HepG2 (cell line): ENCODE data around the gene TMEM132E. TPM values are rescaled to one million over a fixed set of nuclear protein-coding genes. Genes with fewer than 3 reads are reported as not detected.

ENCODE experiments used
- ATAC-seq: fragments of 200-7000 bp; cut with Tn5 transposase; 3 replicates; pipeline ENCODE4 v1.9.1; 2020; ENCODE audit warnings: mild to moderate bottlenecking, moderate library complexity
- BruUV-seq: library from RNA; stranded (reverse); fragments of 400-500 nt; replicated peaks from 2 replicates; lab custom pipeline; 2021; lab: Mats Ljungman, UMichigan
- CTCF ChIA-PET: fragments of 300-600 bp; formaldehyde crosslinking; extraction: SDS; loops from one replicate; lab custom pipeline; 2021; ENCODE audit warnings: low total read pairs, inconsistent platforms, low intra/inter-chr PET ratio; lab: Yijun Ruan, JAX
- POLR2A ChIA-PET: fragments of 350-600 bp; sonication (Branson Sonifier 250); formaldehyde crosslinking; loops from one replicate; lab custom pipeline; 2020; ENCODE audit warnings: antibody characterized with exemption, inconsistent platforms; lab: Yijun Ruan, JAX
- DNase-seq: peaks from one replicate; pipeline ENCODE4 v3.0.0-alpha.2; 2015; ENCODE audit warnings: low spot score
- FAIRE-seq: peaks from 3 replicates; lab custom pipeline; 2011; peaks lifted over from hg19 to GRCh38; lab: Jason Lieb, UNC
- H2AFZ ChIP-seq: one replicate; pipeline ENCODE4 v1.6.1; 2011; ENCODE audit warnings: low read length, inconsistent platforms
- H3K27ac ChIP-seq: fragments of 300-600 bp; 3 replicates; pipeline ENCODE4 v1.8.0; 2011; ENCODE audit warnings: mixed run types, mild to moderate bottlenecking, mixed read lengths, low read length, inconsistent platforms; ENCODE audit not compliant: insufficient read depth; ENCODE audit errors: extremely low read length
- H3K27me3 ChIP-seq, 2 experiments: fragments of 200-600 bp in 1 of 2; 2 replicates in 1 of 2; 3 replicates in 1 of 2; pipeline versions ENCODE4 v1.6.0 to v1.8.0; 2011; ENCODE audit warnings: low read length in 2 of 2, mild to moderate bottlenecking in 2 of 2, moderate library complexity in 2 of 2, inconsistent platforms in 1 of 2; ENCODE audit not compliant: insufficient read depth in 2 of 2, control insufficient read depth in 1 of 2
- H3K36me3 ChIP-seq, 2 experiments: fragments of 200-600 bp in 1 of 2; replicated peaks in 1 of 2; 2 replicates in 1 of 2; 3 replicates in 1 of 2; pipeline versions ENCODE4 v1.5.1 to v1.8.0; 2011; ENCODE audit warnings: low read length in 2 of 2, inconsistent platforms in 1 of 2; ENCODE audit not compliant: insufficient read depth in 2 of 2, control insufficient read depth in 1 of 2
- H3K4me1 ChIP-seq: 2 replicates; pipeline ENCODE4 v1.5.1; 2012; ENCODE audit warnings: low read length, inconsistent platforms; ENCODE audit not compliant: insufficient read depth
- H3K4me2 ChIP-seq: 2 replicates; pipeline ENCODE4 v1.6.0; 2011; ENCODE audit warnings: low read depth, low read length, inconsistent platforms
- H3K4me3 ChIP-seq, 3 experiments: fragments of 200-600 bp in 1 of 3; sonication (generic), shearing (Covaris generic) in 1 of 3; replicated peaks in 1 of 3; 2 replicates each; pipeline ENCODE4 v1.5.1; 2011 to 2016; ENCODE audit warnings: low read length in 3 of 3, inconsistent platforms in 2 of 3, low read depth in 2 of 3, mild to moderate bottlenecking in 2 of 3, control low read depth in 1 of 3, mixed read lengths in 1 of 3; ENCODE audit not compliant: insufficient read depth in 1 of 3
- H3K79me2 ChIP-seq: one replicate; pipeline ENCODE4 v1.6.1; 2011; ENCODE audit warnings: low read length, inconsistent platforms; ENCODE audit not compliant: insufficient read depth
- H3K9ac ChIP-seq: 2 replicates; pipeline ENCODE4 v1.6.0; 2011; ENCODE audit warnings: mild to moderate bottlenecking, low read depth, low read length, inconsistent platforms; ENCODE audit not compliant: insufficient read depth
- H3K9me3 ChIP-seq: 2 replicates; pipeline ENCODE4 v1.5.1; 2012; ENCODE audit warnings: mild to moderate bottlenecking, low read length
- H4K20me1 ChIP-seq: 2 replicates; pipeline ENCODE4 v1.6.0; 2011; ENCODE audit warnings: inconsistent platforms, mild to moderate bottlenecking, low read length, moderate library complexity; ENCODE audit not compliant: insufficient read depth
- CEBPB ChIP-seq: IDR thresholded peaks from 2 replicates; pipeline ENCODE4 v1.6.1; 2011; ENCODE audit warnings: low read depth, low read length, improper control_type of control experiment, borderline replicate concordance
- CEBPG ChIP-seq: IDR thresholded peaks from 2 replicates; pipeline ENCODE4 v1.6.1; 2016
- FOSL2 ChIP-seq: sonication (generic); formaldehyde crosslinking; IDR thresholded peaks from 2 replicates; pipeline ENCODE4 v1.4.0; 2020; ENCODE audit warnings: missing genetic modification reagents
- GABPA ChIP-seq, 2 experiments: IDR thresholded peaks; 2 replicates each; pipeline ENCODE4 v1.6.1; 2011 to 2016; ENCODE audit warnings: low read depth in 2 of 2, low read length in 1 of 2, missing biosample characterization in 1 of 2, missing genetic modification characterization in 1 of 2
- KDM3A ChIP-seq: IDR thresholded peaks from 2 replicates; pipeline ENCODE4 v1.6.1; 2018; ENCODE audit warnings: low read depth, missing compliant biosample characterization
- NONO ChIP-seq, 2 experiments: fragments of 450-650 bp in 1 of 2; sonication (generic) in 1 of 2; formaldehyde crosslinking in 1 of 2; IDR thresholded peaks in 1 of 2; conservative IDR thresholded peaks in 1 of 2; 2 replicates each; pipeline versions ENCODE4 v1.6.1 to v1.8.0; 2017 to 2022; ENCODE audit warnings: mild to moderate bottlenecking in 1 of 2, missing genetic modification reagents in 1 of 2, moderate library complexity in 1 of 2
- ZBTB42 ChIP-seq: sonication (generic); formaldehyde crosslinking; IDR thresholded peaks from 2 replicates; pipeline ENCODE4 v1.5.0; 2020; ENCODE audit warnings: mild to moderate bottlenecking, missing genetic modification reagents
- ZNF207 ChIP-seq: fragments of 450-650 bp; IDR thresholded peaks from 2 replicates; pipeline ENCODE4 v1.6.1; 2016; ENCODE audit warnings: antibody characterized with exemption, borderline replicate concordance
- ZNF326 ChIP-seq: sonication (generic); formaldehyde crosslinking; IDR thresholded peaks from 2 replicates; pipeline ENCODE4 v1.4.0; 2020; ENCODE audit warnings: missing genetic modification reagents, borderline replicate concordance
- ZNF557 ChIP-seq: sonication (generic); formaldehyde crosslinking; IDR thresholded peaks from 2 replicates; pipeline ENCODE4 v1.4.0; 2020; ENCODE audit warnings: missing genetic modification reagents
- WGBS: methylation state at CpG from one replicate; pipeline ENCODE4 v1.1.6; 2017; ENCODE audit warnings: low lambda C conversion rate; 5-methylcytosine and 5-hydroxymethylcytosine counted together
- in situ Hi-C: cut with HindIII; loops from 2 replicates; pipeline ENCODE4 v1.10.0; 2017; ENCODE audit warnings: low pct_unique_long_range_greater_than_20kb; ENCODE audit not compliant: extremely low pct_ligation_motif_present
- intact Hi-C: fragments of 100-400 bp; cut with micrococcal nuclease; formaldehyde crosslinking; loops from one replicate; pipeline ENCODE4 v1.10.0; 2022; ENCODE audit not compliant: unreplicated experiment
- polyA plus RNA-seq, 8 experiments: library from polyadenylated mRNA; depleted of rRNA in 3 of 8; stranded (reverse) in 7 of 8; unstranded in 1 of 8; fragments of >200 nt; fragmentation: Illumina TruSeq in 4 of 8; extraction: Trizol in 4 of 8; gene quantifications; 2 replicates each; pipeline versions ENCODE4 v1.2.1 to v1.2.3, GENCODE V29; 2011 to 2016; ENCODE audit warnings: low read depth in 4 of 8, missing spikeins in 1 of 8, mixed read lengths in 1 of 8; ENCODE audit not compliant: insufficient read depth in 1 of 8
- total RNA-seq, 5 experiments: library from RNA; depleted of rRNA; stranded (reverse); fragments of >200 nt; fragmentation: Illumina TruSeq; extraction: Trizol; gene quantifications; 2 replicates each; pipeline ENCODE4 v1.2.3, GENCODE V29; 2016; ENCODE audit warnings: low read depth in 1 of 5
- TF ChIP-seq, protein P1 (sequence below), 2 experiments: fragments of 450-650 bp in 1 of 2; sonication (generic) in 1 of 2; formaldehyde crosslinking; IDR thresholded peaks; 2 replicates each; pipeline versions ENCODE4 v1.5.0 to v1.8.0; 2020 to 2022; ENCODE audit warnings: mild to moderate bottlenecking in 1 of 2, missing genetic modification reagents in 1 of 2
- TF ChIP-seq, protein P2 (sequence below): sonication (generic); formaldehyde crosslinking; IDR thresholded peaks from 2 replicates; pipeline ENCODE4 v1.5.1; 2020; ENCODE audit warnings: mild to moderate bottlenecking, missing genetic modification reagents, borderline replicate concordance
- TF ChIP-seq, protein P3 (sequence below): sonication (generic); formaldehyde crosslinking; IDR thresholded peaks from 2 replicates; pipeline ENCODE4 v1.5.1; 2020; ENCODE audit warnings: missing genetic modification reagents, mild to moderate bottlenecking, borderline replicate concordance

Gene TMEM132E
- total and polyA plus RNA-seq, 2 of the 13 experiments (the other 11 are each of a cell fraction or from before 2014, with no cell fraction given), result not detected

DNA sequence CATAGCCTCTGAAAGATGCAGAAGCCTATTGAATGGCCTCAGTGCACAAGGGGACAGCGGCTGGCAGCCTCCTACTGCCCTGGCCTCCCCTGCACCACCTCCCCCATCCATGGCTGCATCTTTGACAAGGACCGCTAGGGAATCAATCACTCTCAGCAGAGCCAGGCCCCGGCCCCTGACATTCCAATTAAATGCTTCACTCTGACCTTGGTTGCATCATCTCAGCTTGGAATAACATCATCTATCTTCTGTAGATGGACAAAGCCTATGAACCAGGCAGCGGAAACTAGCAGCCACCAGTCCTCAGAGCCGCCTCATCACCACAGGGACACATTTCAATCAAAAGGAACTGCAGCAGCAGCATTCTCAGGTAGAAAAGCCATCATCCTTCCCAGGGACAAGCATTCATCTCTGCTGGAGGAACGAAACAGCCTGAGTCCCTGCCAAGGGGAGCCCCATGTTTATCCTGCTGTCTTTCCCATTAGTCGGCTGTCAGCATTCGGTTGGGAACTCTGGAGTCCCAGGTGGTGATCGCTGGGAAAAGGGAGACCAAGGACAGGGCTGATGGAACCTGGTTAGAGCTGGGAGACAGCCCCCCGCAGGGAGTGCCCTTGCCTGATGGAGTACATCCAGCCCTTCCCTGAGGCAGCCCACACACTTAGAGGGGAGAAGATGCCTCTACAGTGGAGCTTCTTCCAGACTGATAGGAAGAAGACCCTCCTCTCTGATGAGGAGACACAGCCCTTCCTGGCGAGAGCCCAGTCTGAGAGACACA lies 11.5 kb upstream of the TMEM132E start:
- H2AFZ ChIP-seq, result no peak overlapping the region
- peaks cover 0 to 5% of the 10 kb centered on the region in 2 experiments; a peak in 2 of 5 replicates for H3K27me3 ChIP-seq
- DNase-seq (peak; percentile 40), FAIRE-seq (no peak), ATAC-seq (peak; percentile 66)
- intact Hi-C loops, result no loop called here
- H3K9ac ChIP-seq, result no peak overlapping the region
- H3K79me2 ChIP-seq, result no peaks in the 10 kb centered on the region
- 15% methylated on average over 7 of the region's 11 CpGs for WGBS
- H3K4me1 ChIP-seq, result no peaks in the 10 kb centered on the region
- H3K4me2 ChIP-seq, result no peak overlapping the region
- CTCF ChIA-PET, result no interaction called here
- BruUV-seq, result no TSS peak
- POLR2A ChIA-PET, result no interaction called here
- no peaks in the 10 kb centered on the region for H4K20me1 ChIP-seq
- H3K36me3 ChIP-seq, result no peaks in the 10 kb centered on the region
- no peak overlapping the region for H3K27ac ChIP-seq
- no peaks in the 10 kb centered on the region for H3K9me3 ChIP-seq
- in situ Hi-C loops, result no loop called here
- no peak overlapping the region for H3K4me3 ChIP-seq
- TF ChIP-seq FOSL2 (CRISPR knock-in tag) (peak; percentile 80), ZNF326 (no peak), ZNF207 (no peak), KDM3A (CRISPR knock-in tag) (no peak), CEBPG (CRISPR knock-in tag) (peak; percentile 48; the same call in 1 of the 2 replicates), NONO (IDR thresholded peaks at IDR 0.05) (no peak), NONO (CRISPR knock-in tag; conservative IDR thresholded peaks at IDR 0.05) (no peak), ZBTB42 (CRISPR knock-in tag) (no peak), ZNF557 (CRISPR knock-in tag) (no peak), GABPA (IDR thresholded peaks at IDR 0.05; ENCODE audit: low read depth, low read length) (no peak), GABPA (CRISPR knock-in tag; IDR thresholded peaks at IDR 0.05; ENCODE audit: low read depth) (no peak), CEBPB (peak; percentile 76; the same call in 1 of the 2 replicates)
- TF ChIP-seq, protein P1, sequence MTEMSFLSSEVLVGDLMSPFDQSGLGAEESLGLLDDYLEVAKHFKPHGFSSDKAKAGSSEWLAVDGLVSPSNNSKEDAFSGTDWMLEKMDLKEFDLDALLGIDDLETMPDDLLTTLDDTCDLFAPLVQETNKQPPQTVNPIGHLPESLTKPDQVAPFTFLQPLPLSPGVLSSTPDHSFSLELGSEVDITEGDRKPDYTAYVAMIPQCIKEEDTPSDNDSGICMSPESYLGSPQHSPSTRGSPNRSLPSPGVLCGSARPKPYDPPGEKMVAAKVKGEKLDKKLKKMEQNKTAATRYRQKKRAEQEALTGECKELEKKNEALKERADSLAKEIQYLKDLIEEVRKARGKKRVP (CRISPR knock-in tag; IDR thresholded peaks at IDR 0.05), result peak in 1 of 2 experiments; percentile 96; a peak in 2 of 4 replicates
- TF ChIP-seq, protein P2, sequence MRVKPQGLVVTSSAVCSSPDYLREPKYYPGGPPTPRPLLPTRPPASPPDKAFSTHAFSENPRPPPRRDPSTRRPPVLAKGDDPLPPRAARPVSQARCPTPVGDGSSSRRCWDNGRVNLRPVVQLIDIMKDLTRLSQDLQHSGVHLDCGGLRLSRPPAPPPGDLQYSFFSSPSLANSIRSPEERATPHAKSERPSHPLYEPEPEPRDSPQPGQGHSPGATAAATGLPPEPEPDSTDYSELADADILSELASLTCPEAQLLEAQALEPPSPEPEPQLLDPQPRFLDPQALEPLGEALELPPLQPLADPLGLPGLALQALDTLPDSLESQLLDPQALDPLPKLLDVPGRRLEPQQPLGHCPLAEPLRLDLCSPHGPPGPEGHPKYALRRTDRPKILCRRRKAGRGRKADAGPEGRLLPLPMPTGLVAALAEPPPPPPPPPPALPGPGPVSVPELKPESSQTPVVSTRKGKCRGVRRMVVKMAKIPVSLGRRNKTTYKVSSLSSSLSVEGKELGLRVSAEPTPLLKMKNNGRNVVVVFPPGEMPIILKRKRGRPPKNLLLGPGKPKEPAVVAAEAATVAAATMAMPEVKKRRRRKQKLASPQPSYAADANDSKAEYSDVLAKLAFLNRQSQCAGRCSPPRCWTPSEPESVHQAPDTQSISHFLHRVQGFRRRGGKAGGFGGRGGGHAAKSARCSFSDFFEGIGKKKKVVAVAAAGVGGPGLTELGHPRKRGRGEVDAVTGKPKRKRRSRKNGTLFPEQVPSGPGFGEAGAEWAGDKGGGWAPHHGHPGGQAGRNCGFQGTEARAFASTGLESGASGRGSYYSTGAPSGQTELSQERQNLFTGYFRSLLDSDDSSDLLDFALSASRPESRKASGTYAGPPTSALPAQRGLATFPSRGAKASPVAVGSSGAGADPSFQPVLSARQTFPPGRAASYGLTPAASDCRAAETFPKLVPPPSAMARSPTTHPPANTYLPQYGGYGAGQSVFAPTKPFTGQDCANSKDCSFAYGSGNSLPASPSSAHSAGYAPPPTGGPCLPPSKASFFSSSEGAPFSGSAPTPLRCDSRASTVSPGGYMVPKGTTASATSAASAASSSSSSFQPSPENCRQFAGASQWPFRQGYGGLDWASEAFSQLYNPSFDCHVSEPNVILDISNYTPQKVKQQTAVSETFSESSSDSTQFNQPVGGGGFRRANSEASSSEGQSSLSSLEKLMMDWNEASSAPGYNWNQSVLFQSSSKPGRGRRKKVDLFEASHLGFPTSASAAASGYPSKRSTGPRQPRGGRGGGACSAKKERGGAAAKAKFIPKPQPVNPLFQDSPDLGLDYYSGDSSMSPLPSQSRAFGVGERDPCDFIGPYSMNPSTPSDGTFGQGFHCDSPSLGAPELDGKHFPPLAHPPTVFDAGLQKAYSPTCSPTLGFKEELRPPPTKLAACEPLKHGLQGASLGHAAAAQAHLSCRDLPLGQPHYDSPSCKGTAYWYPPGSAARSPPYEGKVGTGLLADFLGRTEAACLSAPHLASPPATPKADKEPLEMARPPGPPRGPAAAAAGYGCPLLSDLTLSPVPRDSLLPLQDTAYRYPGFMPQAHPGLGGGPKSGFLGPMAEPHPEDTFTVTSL (CRISPR knock-in tag), result no peak
- TF ChIP-seq, protein P3, sequence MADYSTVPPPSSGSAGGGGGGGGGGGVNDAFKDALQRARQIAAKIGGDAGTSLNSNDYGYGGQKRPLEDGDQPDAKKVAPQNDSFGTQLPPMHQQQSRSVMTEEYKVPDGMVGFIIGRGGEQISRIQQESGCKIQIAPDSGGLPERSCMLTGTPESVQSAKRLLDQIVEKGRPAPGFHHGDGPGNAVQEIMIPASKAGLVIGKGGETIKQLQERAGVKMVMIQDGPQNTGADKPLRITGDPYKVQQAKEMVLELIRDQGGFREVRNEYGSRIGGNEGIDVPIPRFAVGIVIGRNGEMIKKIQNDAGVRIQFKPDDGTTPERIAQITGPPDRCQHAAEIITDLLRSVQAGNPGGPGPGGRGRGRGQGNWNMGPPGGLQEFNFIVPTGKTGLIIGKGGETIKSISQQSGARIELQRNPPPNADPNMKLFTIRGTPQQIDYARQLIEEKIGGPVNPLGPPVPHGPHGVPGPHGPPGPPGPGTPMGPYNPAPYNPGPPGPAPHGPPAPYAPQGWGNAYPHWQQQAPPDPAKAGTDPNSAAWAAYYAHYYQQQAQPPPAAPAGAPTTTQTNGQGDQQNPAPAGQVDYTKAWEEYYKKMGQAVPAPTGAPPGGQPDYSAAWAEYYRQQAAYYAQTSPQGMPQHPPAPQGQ (CRISPR knock-in tag), result no peak
